WTC11 (cell line): Measurements from ENCODE around the gene C19orf85. TPM values are rescaled to one million over a fixed set of nuclear protein-coding genes. Genes with fewer than 3 reads are reported as not detected.

Source experiments
- ATAC-seq: fragments of 200-7000 bp; cut with Tn5 transposase; 2 replicates; pipeline ENCODE4 v1.10.0; 2021; ENCODE audit warnings: mild to moderate bottlenecking, moderate library complexity
- CTCF ChIA-PET: fragments of 300-600 bp; sonication (Branson Sonifier 250); formaldehyde crosslinking; loops from one replicate; lab custom pipeline; 2021; ENCODE audit warnings: antibody characterized with exemption; lab: Charles Lee
- POLR2A ChIA-PET: fragments of 350-600 bp; sonication (Branson Sonifier 250); formaldehyde crosslinking; loops from one replicate; lab custom pipeline; 2021; ENCODE audit warnings: antibody characterized with exemption; lab: Charles Lee
- DNase-seq: peaks from one replicate; pipeline ENCODE4 v3.0.0; 2021; ENCODE audit warnings: low spot score
- H3K27ac Mint-ChIP-seq: 2 replicates; pipeline ENCODE4 v1.8.0; 2021; ENCODE audit warnings: mixed read lengths
- H3K27me3 Mint-ChIP-seq: 2 replicates; pipeline ENCODE4 v1.8.0; 2021; ENCODE audit warnings: low read depth, mild to moderate bottlenecking, moderate library complexity, mixed read lengths
- H3K36me3 Mint-ChIP-seq: 2 replicates; pipeline ENCODE4 v1.8.0; 2021; ENCODE audit warnings: mixed read lengths
- H3K4me1 Mint-ChIP-seq: 2 replicates; pipeline ENCODE4 v1.8.0; 2022; ENCODE audit warnings: mixed read lengths
- H3K4me3 Mint-ChIP-seq: 2 replicates; pipeline ENCODE4 v1.8.0; 2021; ENCODE audit warnings: mild to moderate bottlenecking, moderate library complexity, mixed read lengths
- H3K9me3 Mint-ChIP-seq: 2 replicates; pipeline ENCODE4 v1.8.0; 2021; ENCODE audit warnings: mixed read lengths
- ATF1 ChIP-seq: sonication (generic); formaldehyde crosslinking; IDR thresholded peaks from 2 replicates; pipeline ENCODE4 v1.8.1; 2023; ENCODE audit warnings: mild to moderate bottlenecking, moderate library complexity, missing genetic modification reagents
- CBFB ChIP-seq: sonication (generic); formaldehyde crosslinking; IDR thresholded peaks from 2 replicates; pipeline ENCODE4 v1.8.1; 2022; ENCODE audit warnings: mild to moderate bottlenecking, low read depth, missing genetic modification reagents
- CREM ChIP-seq: sonication (generic); formaldehyde crosslinking; IDR thresholded peaks from 2 replicates; pipeline ENCODE4 v1.8.1; 2022; ENCODE audit warnings: mild to moderate bottlenecking, missing genetic modification reagents, moderate library complexity
- EMX1 ChIP-seq: fragments of 250-450 bp; sonication (Bioruptor Pico); IDR thresholded peaks from 2 replicates; pipeline ENCODE4 v1.8.0; 2021; ENCODE audit warnings: mild to moderate bottlenecking
- GABPB1 ChIP-seq: sonication (generic); formaldehyde crosslinking; IDR thresholded peaks from 2 replicates; pipeline ENCODE4 v1.8.1; 2023; ENCODE audit warnings: mild to moderate bottlenecking, missing genetic modification reagents
- KAT7 ChIP-seq: sonication (generic); formaldehyde crosslinking; IDR thresholded peaks from 2 replicates; pipeline ENCODE4 v1.8.1; 2023; ENCODE audit warnings: missing genetic modification reagents, mild to moderate bottlenecking, borderline replicate concordance
- RORB ChIP-seq: fragments of 250-450 bp; sonication (Bioruptor Pico); IDR thresholded peaks from 2 replicates; pipeline ENCODE4 v1.9.0; 2021; ENCODE audit warnings: mild to moderate bottlenecking
- SMAD3 ChIP-seq: sonication (generic); formaldehyde crosslinking; IDR thresholded peaks from 2 replicates; pipeline ENCODE4 v1.8.0; 2022; ENCODE audit warnings: missing genetic modification reagents, mild to moderate bottlenecking, borderline replicate concordance
- TCF7 ChIP-seq: sonication (generic); formaldehyde crosslinking; IDR thresholded peaks from 2 replicates; pipeline ENCODE4 v1.8.0; 2022; ENCODE audit warnings: mild to moderate bottlenecking, low read depth, missing genetic modification reagents, moderate library complexity
- TEAD1 ChIP-seq: sonication (generic); formaldehyde crosslinking; IDR thresholded peaks from 2 replicates; pipeline ENCODE4 v1.8.0; 2022; ENCODE audit warnings: mild to moderate bottlenecking, missing genetic modification reagents
- ZNF232 ChIP-seq: sonication (generic); formaldehyde crosslinking; IDR thresholded peaks from 2 replicates; pipeline ENCODE4 v1.8.0; 2022; ENCODE audit warnings: mild to moderate bottlenecking, missing genetic modification reagents
- ZNF263 ChIP-seq: sonication (generic); formaldehyde crosslinking; IDR thresholded peaks from 2 replicates; pipeline ENCODE4 v1.8.1; 2022; ENCODE audit warnings: low read depth, mild to moderate bottlenecking, moderate library complexity, missing genetic modification reagents
- ZNF671 ChIP-seq: fragments of 250-450 bp; sonication (Bioruptor Pico); IDR thresholded peaks from 2 replicates; pipeline ENCODE4 v1.8.0; 2021; ENCODE audit warnings: mild to moderate bottlenecking
- total RNA-seq: library from RNA; stranded (reverse); gene quantifications from 3 replicates; pipeline ENCODE4 v1.2.3, GENCODE V29; 2021
- TF ChIP-seq, protein P1 (sequence below): fragments of 250-450 bp; sonication (Bioruptor Pico); conservative IDR thresholded peaks from 2 replicates; pipeline ENCODE4 v1.9.0; 2021; ENCODE audit warnings: mild to moderate bottlenecking
- TF ChIP-seq, protein P2 (sequence below): sonication (generic); formaldehyde crosslinking; IDR thresholded peaks from 2 replicates; pipeline ENCODE4 v1.8.1; 2023; ENCODE audit warnings: mild to moderate bottlenecking, missing genetic modification reagents, borderline replicate concordance
- TF ChIP-seq, protein P3 (sequence below): fragments of 250-450 bp; sonication (Bioruptor Pico); IDR thresholded peaks from 2 replicates; pipeline ENCODE4 v1.9.0; 2021; ENCODE audit warnings: mild to moderate bottlenecking
- TF ChIP-seq, protein P4 (sequence below): sonication (generic); formaldehyde crosslinking; IDR thresholded peaks from 2 replicates; pipeline ENCODE4 v1.8.1; 2023; ENCODE audit warnings: mild to moderate bottlenecking, moderate library complexity, missing genetic modification reagents
- TF ChIP-seq, protein P5 (sequence below): sonication (generic); formaldehyde crosslinking; conservative IDR thresholded peaks from 2 replicates; pipeline ENCODE4 v1.8.1; 2022; ENCODE audit warnings: mild to moderate bottlenecking, missing genetic modification reagents
- TF ChIP-seq, protein P6 (sequence below): fragments of 250-450 bp; sonication (Bioruptor Pico); IDR thresholded peaks from 2 replicates; pipeline ENCODE4 v1.8.0; 2021; ENCODE audit warnings: mild to moderate bottlenecking
- TF ChIP-seq, protein P7 (sequence below): sonication (generic); formaldehyde crosslinking; IDR thresholded peaks from 2 replicates; pipeline ENCODE4 v1.8.1; 2022; ENCODE audit warnings: mild to moderate bottlenecking, moderate library complexity, missing genetic modification reagents

Gene C19orf85
- total RNA-seq, 1 experiment from 2014 or later, result 2.2 TPM

DNA sequence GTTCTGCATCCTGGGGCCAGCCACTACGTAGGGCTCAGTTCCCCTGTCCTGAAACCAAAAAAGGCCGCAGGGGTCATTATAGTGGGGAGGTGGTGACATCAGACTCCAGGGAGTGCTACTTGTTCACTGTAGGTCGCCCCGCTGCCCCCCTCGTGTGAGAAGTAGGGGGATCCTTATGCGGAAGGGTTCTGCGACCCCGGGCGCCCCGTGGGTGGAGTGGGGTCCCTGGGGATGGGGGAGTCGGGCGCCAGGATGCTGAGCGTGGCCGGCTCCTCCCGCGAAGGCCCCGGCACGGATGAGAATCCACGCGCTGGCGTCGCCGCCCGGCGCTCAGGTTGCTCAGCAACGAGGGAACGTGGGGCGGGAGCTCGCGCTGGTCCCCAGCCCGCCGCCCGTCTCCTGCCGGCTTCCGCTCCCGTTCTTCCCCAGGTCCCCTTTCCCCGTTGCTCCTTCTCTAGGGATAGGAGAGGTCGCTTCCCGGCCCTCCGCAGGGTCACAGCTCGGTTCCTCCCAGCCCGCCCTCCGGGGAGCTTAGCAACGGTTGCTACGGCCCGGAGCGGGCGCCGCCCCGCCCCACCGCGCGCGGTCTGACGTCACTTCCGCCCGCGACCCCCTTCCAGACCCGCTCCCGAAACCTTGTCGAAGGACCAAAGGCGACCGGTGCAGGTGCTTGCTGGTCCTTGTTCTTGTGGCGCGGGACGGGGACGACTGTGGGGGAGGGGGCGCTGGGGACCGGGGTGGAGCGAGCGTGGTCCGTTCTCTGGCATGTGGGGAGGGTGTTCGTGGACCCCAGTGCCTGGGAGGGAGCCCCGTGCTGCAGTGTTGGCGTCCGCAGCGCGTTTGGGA, 20.3 kb upstream of the C19orf85 start, which contains the start of gene NAT14 (continued):
- TF ChIP-seq, protein P1, sequence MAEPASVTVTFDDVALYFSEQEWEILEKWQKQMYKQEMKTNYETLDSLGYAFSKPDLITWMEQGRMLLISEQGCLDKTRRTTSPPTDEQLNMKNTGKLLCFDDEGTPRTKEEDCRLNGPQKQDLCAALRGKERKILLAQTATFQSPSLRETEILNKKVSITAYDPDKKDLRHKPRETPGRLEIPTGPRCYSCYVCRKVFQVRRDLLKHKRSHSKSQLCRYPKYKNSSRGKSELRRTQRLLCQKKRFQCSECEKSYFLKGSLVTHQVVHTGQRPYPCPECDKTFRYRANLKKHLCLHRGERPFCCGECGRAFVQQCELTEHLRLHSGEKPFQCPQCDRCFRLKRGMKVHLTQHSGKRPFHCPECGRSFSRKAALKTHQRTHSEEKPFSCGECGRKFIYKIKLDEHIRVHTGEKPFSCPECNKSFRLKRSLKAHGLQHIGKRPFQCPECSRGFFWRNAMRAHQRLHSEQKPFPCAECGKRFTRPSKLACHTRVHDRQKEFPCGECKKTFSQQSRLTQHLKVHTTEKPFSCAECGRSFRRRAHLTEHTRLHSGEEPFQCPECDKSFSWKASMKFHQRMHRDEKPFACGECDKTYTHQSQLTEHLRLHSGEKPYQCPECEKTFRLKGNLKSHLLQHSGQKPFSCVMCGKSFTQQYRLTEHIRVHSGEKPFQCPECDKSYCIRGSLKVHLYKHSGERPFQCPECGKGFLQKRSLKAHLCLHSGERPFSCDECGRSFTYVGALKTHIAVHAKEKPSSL (CRISPR knock-in tag), result no peak
- TF ChIP-seq, protein P2, sequence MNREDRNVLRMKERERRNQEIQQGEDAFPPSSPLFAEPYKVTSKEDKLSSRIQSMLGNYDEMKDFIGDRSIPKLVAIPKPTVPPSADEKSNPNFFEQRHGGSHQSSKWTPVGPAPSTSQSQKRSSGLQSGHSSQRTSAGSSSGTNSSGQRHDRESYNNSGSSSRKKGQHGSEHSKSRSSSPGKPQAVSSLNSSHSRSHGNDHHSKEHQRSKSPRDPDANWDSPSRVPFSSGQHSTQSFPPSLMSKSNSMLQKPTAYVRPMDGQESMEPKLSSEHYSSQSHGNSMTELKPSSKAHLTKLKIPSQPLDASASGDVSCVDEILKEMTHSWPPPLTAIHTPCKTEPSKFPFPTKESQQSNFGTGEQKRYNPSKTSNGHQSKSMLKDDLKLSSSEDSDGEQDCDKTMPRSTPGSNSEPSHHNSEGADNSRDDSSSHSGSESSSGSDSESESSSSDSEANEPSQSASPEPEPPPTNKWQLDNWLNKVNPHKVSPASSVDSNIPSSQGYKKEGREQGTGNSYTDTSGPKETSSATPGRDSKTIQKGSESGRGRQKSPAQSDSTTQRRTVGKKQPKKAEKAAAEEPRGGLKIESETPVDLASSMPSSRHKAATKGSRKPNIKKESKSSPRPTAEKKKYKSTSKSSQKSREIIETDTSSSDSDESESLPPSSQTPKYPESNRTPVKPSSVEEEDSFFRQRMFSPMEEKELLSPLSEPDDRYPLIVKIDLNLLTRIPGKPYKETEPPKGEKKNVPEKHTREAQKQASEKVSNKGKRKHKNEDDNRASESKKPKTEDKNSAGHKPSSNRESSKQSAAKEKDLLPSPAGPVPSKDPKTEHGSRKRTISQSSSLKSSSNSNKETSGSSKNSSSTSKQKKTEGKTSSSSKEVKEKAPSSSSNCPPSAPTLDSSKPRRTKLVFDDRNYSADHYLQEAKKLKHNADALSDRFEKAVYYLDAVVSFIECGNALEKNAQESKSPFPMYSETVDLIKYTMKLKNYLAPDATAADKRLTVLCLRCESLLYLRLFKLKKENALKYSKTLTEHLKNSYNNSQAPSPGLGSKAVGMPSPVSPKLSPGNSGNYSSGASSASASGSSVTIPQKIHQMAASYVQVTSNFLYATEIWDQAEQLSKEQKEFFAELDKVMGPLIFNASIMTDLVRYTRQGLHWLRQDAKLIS (CRISPR knock-in tag), result no peak
- TF ChIP-seq, protein P3, sequence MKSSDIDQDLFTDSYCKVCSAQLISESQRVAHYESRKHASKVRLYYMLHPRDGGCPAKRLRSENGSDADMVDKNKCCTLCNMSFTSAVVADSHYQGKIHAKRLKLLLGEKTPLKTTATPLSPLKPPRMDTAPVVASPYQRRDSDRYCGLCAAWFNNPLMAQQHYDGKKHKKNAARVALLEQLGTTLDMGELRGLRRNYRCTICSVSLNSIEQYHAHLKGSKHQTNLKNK (CRISPR knock-in tag), result no peak; the same call in 1 of the 2 replicates
- TF ChIP-seq, protein P4, sequence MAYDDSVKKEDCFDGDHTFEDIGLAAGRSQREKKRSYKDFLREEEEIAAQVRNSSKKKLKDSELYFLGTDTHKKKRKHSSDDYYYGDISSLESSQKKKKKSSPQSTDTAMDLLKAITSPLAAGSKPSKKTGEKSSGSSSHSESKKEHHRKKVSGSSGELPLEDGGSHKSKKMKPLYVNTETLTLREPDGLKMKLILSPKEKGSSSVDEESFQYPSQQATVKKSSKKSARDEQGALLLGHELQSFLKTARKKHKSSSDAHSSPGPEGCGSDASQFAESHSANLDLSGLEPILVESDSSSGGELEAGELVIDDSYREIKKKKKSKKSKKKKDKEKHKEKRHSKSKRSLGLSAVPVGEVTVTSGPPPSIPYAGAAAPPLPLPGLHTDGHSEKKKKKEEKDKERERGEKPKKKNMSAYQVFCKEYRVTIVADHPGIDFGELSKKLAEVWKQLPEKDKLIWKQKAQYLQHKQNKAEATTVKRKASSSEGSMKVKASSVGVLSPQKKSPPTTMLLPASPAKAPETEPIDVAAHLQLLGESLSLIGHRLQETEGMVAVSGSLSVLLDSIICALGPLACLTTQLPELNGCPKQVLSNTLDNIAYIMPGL (CRISPR knock-in tag), result 0 out of 2 replicates have a peak, but pooled peaks have one; percentile 54
- TF ChIP-seq ZNF232 (CRISPR knock-in tag) (no peak), GABPB1 (CRISPR knock-in tag) (peak; percentile 76; the same call in 1 of the 2 replicates)

DNA sequence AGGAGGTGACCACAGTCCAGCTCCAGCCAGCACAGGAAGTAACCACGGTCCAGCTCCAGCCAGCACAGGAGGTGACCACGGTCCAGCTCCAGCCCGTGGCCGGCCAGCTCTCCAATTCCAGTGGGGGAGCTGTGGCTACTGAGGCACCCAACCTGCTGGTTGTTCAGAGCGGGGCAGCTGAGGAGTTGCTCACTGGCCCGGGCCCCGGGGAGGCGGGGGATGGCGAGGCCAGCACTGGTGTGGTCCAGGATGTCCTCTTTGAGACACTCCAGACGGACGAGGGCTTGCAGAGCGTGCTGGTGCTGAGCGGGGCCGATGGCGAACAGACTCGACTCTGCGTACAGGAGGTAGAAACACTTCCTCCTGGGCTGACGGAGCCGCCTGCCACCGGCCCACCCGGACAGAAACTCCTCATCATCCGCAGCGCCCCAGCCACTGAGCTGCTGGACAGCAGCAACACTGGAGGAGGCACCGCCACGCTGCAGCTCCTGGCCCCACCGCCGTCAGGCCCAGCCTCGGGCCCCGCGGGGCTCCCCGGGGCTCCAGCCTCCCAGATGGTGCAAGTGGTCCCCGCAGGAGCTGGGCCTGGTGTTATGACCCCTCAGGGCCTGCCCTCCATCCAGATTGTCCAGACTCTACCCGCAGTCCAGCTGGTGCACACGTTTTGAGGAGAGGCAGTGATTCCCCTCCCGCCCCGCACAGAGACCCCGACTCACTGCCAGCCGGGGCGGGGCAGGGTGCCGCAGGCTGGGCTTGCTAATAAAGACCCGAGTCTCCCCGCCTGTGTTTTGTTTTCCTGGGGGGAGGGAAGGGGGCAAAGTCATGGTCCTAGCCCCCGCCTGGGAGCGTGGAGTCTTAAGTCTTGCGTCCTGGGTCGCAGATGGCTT, 19.4 kb upstream of the C19orf85 start:
- POLR2A ChIA-PET, result interaction anchor here (0.5 to 1.3 kb wide), 3 partner anchors 7 to 141 kb away, joined by 3 to 11 read pairs (median 4); partner anchors contain the start of gene ZNF628

DNA sequence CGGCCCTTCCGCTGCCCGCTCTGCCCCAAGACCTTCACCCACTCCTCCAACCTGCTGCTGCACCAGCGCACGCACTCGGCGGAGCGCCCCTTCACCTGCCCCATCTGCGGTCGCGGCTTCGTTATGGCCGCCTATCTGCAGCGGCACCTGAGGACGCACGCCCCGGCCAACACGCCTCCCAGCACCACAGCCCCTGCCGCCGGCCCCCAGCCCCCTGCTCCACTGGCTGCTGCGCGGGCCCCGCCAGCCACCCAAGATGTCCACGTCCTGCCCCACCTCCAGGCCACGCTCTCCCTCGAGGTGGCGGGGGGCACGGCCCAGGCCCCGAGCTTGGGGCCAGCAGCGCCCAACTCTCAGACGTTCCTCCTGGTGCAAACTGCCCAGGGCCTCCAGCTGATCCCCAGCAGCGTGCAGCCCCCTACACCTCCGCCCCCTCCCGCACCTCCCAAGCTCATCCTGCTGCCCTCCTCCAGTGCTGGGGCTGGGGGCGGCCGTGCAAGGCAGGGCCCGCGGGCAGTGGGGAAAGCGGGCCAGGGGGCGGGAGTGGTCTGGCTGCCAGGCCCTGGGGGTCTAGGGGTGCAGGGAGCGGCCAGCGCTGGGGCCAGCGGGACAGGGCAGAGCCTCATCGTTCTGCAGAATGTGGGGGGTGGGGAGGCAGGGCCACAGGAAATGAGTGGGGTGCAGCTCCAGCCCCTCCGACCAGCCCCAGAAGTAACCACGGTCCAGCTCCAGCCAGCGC, 18.6 kb upstream of the C19orf85 start:
- no peak overlapping the region for H3K4me3 Mint-ChIP-seq
- H3K27me3 Mint-ChIP-seq, result no peaks in the 10 kb centered on the region
- no peaks in the 10 kb centered on the region for H3K36me3 Mint-ChIP-seq
- ChIA-PET POLR2A (no interaction called here), CTCF (interaction anchor here (0.6 to 13.5 kb wide), 3 partner anchors 15 to 123 kb away, joined by 3 to 96 read pairs (median 32); no protein-coding TSS in a partner anchor)
- peaks cover 23% of the 10 kb centered on the region for H3K4me1 Mint-ChIP-seq
- ATAC-seq (no peak), DNase-seq (no peak)
- no peaks in the 10 kb centered on the region for H3K9me3 Mint-ChIP-seq
- no peak overlapping the region for H3K27ac Mint-ChIP-seq
- TF ChIP-seq, protein P5, sequence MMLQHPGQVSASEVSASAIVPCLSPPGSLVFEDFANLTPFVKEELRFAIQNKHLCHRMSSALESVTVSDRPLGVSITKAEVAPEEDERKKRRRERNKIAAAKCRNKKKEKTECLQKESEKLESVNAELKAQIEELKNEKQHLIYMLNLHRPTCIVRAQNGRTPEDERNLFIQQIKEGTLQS (CRISPR knock-in tag), result no peak
- no peak for TF ChIP-seq RORB (CRISPR knock-in tag)
- TF ChIP-seq KAT7 (CRISPR knock-in tag), result no peak
- no peak for TF ChIP-seq CREM (CRISPR knock-in tag)
- TF ChIP-seq, protein P6, sequence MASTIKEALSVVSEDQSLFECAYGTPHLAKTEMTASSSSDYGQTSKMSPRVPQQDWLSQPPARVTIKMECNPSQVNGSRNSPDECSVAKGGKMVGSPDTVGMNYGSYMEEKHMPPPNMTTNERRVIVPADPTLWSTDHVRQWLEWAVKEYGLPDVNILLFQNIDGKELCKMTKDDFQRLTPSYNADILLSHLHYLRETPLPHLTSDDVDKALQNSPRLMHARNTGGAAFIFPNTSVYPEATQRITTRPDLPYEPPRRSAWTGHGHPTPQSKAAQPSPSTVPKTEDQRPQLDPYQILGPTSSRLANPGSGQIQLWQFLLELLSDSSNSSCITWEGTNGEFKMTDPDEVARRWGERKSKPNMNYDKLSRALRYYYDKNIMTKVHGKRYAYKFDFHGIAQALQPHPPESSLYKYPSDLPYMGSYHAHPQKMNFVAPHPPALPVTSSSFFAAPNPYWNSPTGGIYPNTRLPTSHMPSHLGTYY, result no peak
- TF ChIP-seq TCF7 (CRISPR knock-in tag), result no peak
- TF ChIP-seq, protein P7, sequence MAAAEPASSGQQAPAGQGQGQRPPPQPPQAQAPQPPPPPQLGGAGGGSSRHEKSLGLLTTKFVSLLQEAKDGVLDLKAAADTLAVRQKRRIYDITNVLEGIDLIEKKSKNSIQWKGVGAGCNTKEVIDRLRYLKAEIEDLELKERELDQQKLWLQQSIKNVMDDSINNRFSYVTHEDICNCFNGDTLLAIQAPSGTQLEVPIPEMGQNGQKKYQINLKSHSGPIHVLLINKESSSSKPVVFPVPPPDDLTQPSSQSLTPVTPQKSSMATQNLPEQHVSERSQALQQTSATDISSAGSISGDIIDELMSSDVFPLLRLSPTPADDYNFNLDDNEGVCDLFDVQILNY (CRISPR knock-in tag), result no peak
- no peak for TF ChIP-seq EMX1 (CRISPR knock-in tag)
- no peak for TF ChIP-seq ZNF263 (CRISPR knock-in tag)

More for the DNA sequence above, 19.4 kb upstream of the C19orf85 start:
- peaks cover 23% of the 10 kb centered on the region for H3K4me1 Mint-ChIP-seq
- no peak overlapping the region for H3K27ac Mint-ChIP-seq
- no peaks in the 10 kb centered on the region for H3K27me3 Mint-ChIP-seq
- TF ChIP-seq CBFB (CRISPR knock-in tag), result 0 out of 2 replicates have a peak, but pooled peaks have one; percentile 21
- TF ChIP-seq ZNF671, result no peak
- no peak for TF ChIP-seq SMAD3 (CRISPR knock-in tag)
- no peak for TF ChIP-seq TEAD1 (CRISPR knock-in tag)
- no peak for TF ChIP-seq ATF1
- TF ChIP-seq, all 79 proteins: peak for 1
- DNase-seq (no peak), ATAC-seq (no peak)
- H3K4me3 Mint-ChIP-seq, result peak overlapping the region; percentile 82
- CTCF ChIA-PET, result interaction anchor here (0.6 to 13.5 kb wide), 6 partner anchors 16 to 171 kb away, joined by 3 to 96 read pairs (median 5); partner anchors contain the start of genes FIZ1, ISOC2 and U2AF2
- H3K9me3 Mint-ChIP-seq, result no peaks in the 10 kb centered on the region
- H3K36me3 Mint-ChIP-seq, result no peaks in the 10 kb centered on the region
